GM23338 (cell line): Measurements from ENCODE around the gene MRM2. TPM values are rescaled to one million over a fixed set of nuclear protein-coding genes. Genes with fewer than 3 reads are reported as not detected.

Experiments
- ATAC-seq: fragments of 200-7000 bp; cut with Tn5 transposase; 3 replicates; pipeline ENCODE4 v1.9.1; 2020
- DNase-seq: peaks from one replicate; pipeline ENCODE4 v3.0.0-alpha.2; 2015; ENCODE audit warnings: low spot score
- H2AFZ ChIP-seq: fragments of 200-600 bp; sonication (generic); 2 replicates; pipeline ENCODE4 v1.8.0; 2016; ENCODE audit warnings: antibody characterized with exemption, mild to moderate bottlenecking, moderate library complexity
- H3F3A ChIP-seq: fragments of 200-600 bp; sonication (generic); replicated peaks from 2 replicates; pipeline ENCODE4 v1.8.0; 2017; ENCODE audit warnings: antibody characterized with exemption, mixed run types, low read depth
- H3K27ac ChIP-seq: fragments of 200-600 bp; sonication (generic); 2 replicates; pipeline ENCODE4 v1.6.1; 2016; ENCODE audit warnings: low read depth
- H3K27me3 ChIP-seq: fragments of 200-600 bp; sonication (generic); 2 replicates; pipeline ENCODE4 v1.8.0; 2016; ENCODE audit warnings: mild to moderate bottlenecking, mixed run types, moderate library complexity; ENCODE audit not compliant: insufficient read depth
- H3K36me3 ChIP-seq: fragments of 200-600 bp; sonication (generic); 2 replicates; pipeline ENCODE4 v1.8.0; 2016; ENCODE audit warnings: mild to moderate bottlenecking; ENCODE audit not compliant: insufficient read depth
- H3K4me1 ChIP-seq: fragments of 200-600 bp; sonication (generic); 2 replicates; pipeline ENCODE4 v1.8.0; 2016; ENCODE audit warnings: mild to moderate bottlenecking, moderate library complexity; ENCODE audit not compliant: insufficient read depth
- H3K4me2 ChIP-seq: fragments of 200-600 bp; sonication (generic); 2 replicates; pipeline ENCODE4 v1.7.1; 2017; ENCODE audit warnings: mixed run types
- H3K4me3 ChIP-seq: fragments of 200-600 bp; sonication (generic); 2 replicates; pipeline ENCODE4 v1.6.1; 2016; ENCODE audit warnings: mixed run types
- H3K79me2 ChIP-seq: fragments of 200-600 bp; sonication (generic); replicated peaks from 2 replicates; pipeline ENCODE4 v1.8.0; 2017; ENCODE audit warnings: mild to moderate bottlenecking; ENCODE audit not compliant: insufficient read depth
- H3K9me2 ChIP-seq: fragments of 200-600 bp; sonication (generic); 2 replicates; pipeline ENCODE4 v1.8.0; 2017; ENCODE audit not compliant: insufficient read depth
- H4K20me1 ChIP-seq: fragments of 200-600 bp; sonication (generic); replicated peaks from 2 replicates; pipeline ENCODE4 v1.8.0; 2017; ENCODE audit warnings: mild to moderate bottlenecking; ENCODE audit not compliant: insufficient read depth
- H3K27ac Mint-ChIP-seq: 2 replicates; pipeline ENCODE4 v1.8.0; 2020; ENCODE audit warnings: inconsistent platforms, mild to moderate bottlenecking, moderate library complexity, mixed read lengths
- H3K27me3 Mint-ChIP-seq: 3 replicates; pipeline ENCODE4 v1.8.0; 2022; ENCODE audit warnings: low read depth, mild to moderate bottlenecking, moderate library complexity, mixed read lengths, inconsistent platforms; ENCODE audit not compliant: insufficient read depth, poor library complexity
- H3K36me3 Mint-ChIP-seq: 3 replicates; pipeline ENCODE4 v1.8.0; 2021; ENCODE audit warnings: low read depth, mild to moderate bottlenecking, inconsistent platforms, moderate library complexity, mixed read lengths
- H3K4me1 Mint-ChIP-seq: 3 replicates; pipeline ENCODE4 v1.8.0; 2020; ENCODE audit warnings: mild to moderate bottlenecking, inconsistent platforms, mixed read lengths
- H3K4me3 Mint-ChIP-seq: 3 replicates; pipeline ENCODE4 v1.8.0; 2021; ENCODE audit warnings: moderate library complexity, mild to moderate bottlenecking, inconsistent platforms, mixed read lengths
- H3K9me3 Mint-ChIP-seq: 3 replicates; pipeline ENCODE4 v1.8.0; 2020; ENCODE audit warnings: moderate library complexity, mild to moderate bottlenecking, inconsistent platforms, mixed read lengths
- CREB1 ChIP-seq: fragments of 250-450 bp; sonication (Bioruptor Pico); IDR thresholded peaks from 2 replicates; pipeline ENCODE4 v1.5.0; 2020; ENCODE audit warnings: low read depth, mild to moderate bottlenecking, moderate library complexity
- CTCF ChIP-seq, 2 experiments: fragments of 200-600 bp in 1 of 2; sonication (generic) in 1 of 2; conservative IDR thresholded peaks; 2 replicates each; pipeline versions ENCODE4 v1.5.1 to v1.6.1; 2016 to 2017; ENCODE audit warnings: antibody characterized with exemption in 2 of 2, low read depth in 2 of 2, mild to moderate bottlenecking in 2 of 2, moderate library complexity in 1 of 2
- ETS1 ChIP-seq: IDR thresholded peaks from 2 replicates; pipeline ENCODE4 v1.6.1; 2016; ENCODE audit warnings: antibody characterized with exemption
- EZH2 ChIP-seq: fragments of 200-600 bp; sonication (generic); IDR thresholded peaks from one replicate; pipeline ENCODE4 v1.8.0; 2017; ENCODE audit warnings: antibody characterized with exemption, mild to moderate bottlenecking, low read depth; ENCODE audit not compliant: unreplicated experiment
- EZH2phosphoT487 ChIP-seq: fragments of 200-600 bp; sonication (generic); IDR thresholded peaks from one replicate; pipeline ENCODE4 v1.8.1; 2018; ENCODE audit warnings: antibody characterized with exemption; ENCODE audit not compliant: unreplicated experiment
- JUNB ChIP-seq: IDR thresholded peaks from one replicate; pipeline ENCODE4 v1.6.1; 2016; ENCODE audit warnings: antibody characterized with exemption; ENCODE audit not compliant: unreplicated experiment
- NANOG ChIP-seq: IDR thresholded peaks from 2 replicates; pipeline ENCODE4 v1.6.1; 2016; ENCODE audit warnings: antibody characterized with exemption, borderline replicate concordance
- POLR2AphosphoS5 ChIP-seq: IDR thresholded peaks from 2 replicates; pipeline ENCODE4 v1.6.1; 2016; ENCODE audit warnings: antibody characterized with exemption, low read depth
- STAT1 ChIP-seq: IDR thresholded peaks from one replicate; pipeline ENCODE4 v1.6.1; 2016; ENCODE audit warnings: antibody characterized with exemption; ENCODE audit not compliant: unreplicated experiment
- ZNF114 ChIP-seq: fragments of 250-450 bp; sonication (Bioruptor Pico); IDR thresholded peaks from 2 replicates; pipeline ENCODE4 v1.5.0; 2020; ENCODE audit warnings: mild to moderate bottlenecking, moderate library complexity
- ZNF331 ChIP-seq: fragments of 250-450 bp; sonication (Bioruptor Pico); IDR thresholded peaks from 2 replicates; pipeline ENCODE4 v1.5.0; 2020; ENCODE audit warnings: low read depth, mild to moderate bottlenecking, moderate library complexity
- polyA plus RNA-seq: library from polyadenylated mRNA; unstranded; fragments of >200 nt; fragmentation: Nextera tagmentation; extraction: Ambion mirVana; gene quantifications from 2 replicates; pipeline ENCODE4 v1.2.1, GENCODE V29; 2016
- total RNA-seq: library from RNA; depleted of rRNA; stranded (reverse); fragments of >200 nt; shearing (Covaris generic); gene quantifications from 2 replicates; pipeline ENCODE4 v1.2.3, GENCODE V29; 2014
- TF ChIP-seq, protein P1 (sequence below): IDR thresholded peaks from one replicate; pipeline ENCODE4 v1.6.1; 2018; ENCODE audit warnings: antibody characterized with exemption; ENCODE audit not compliant: unreplicated experiment
- TF ChIP-seq, protein P2 (sequence below): fragments of 250-450 bp; sonication (Bioruptor Pico); IDR thresholded peaks from 2 replicates; pipeline ENCODE4 v1.5.0; 2020; ENCODE audit warnings: mild to moderate bottlenecking, moderate library complexity

The MRM2 gene
- total and polyA plus RNA-seq, 2 experiments from 2014 or later, result 30.0 to 37.8 TPM

GRCh38 chr7:2245883-2246675 is 4.1 kb upstream of the MRM2 start:
- Histone ChIP-seq H3K36me3 (no peaks in the 10 kb centered on the region), H3K4me2 (no peak overlapping the region), H3K9me2 (no peaks in the 10 kb centered on the region), H2AFZ (no peak overlapping the region), H3K27me3 (no peaks in the 10 kb centered on the region), H3K4me1 (peaks cover 15% of the 10 kb centered on the region), H4K20me1 (no peaks in the 10 kb centered on the region; the same call in 1 of the 2 replicates), H3K79me2 (peaks cover 16% of the 10 kb centered on the region), H3F3A (no peaks in the 10 kb centered on the region), H3K27ac (no peak overlapping the region), H3K4me3 (no peak overlapping the region)
- H3K27me3 Mint-ChIP-seq, result peaks cover 16% of the 10 kb centered on the region
- no peak overlapping the region for H3K4me3 Mint-ChIP-seq
- ATAC-seq (no peak), DNase-seq (no peak)
- TF ChIP-seq, protein P1, sequence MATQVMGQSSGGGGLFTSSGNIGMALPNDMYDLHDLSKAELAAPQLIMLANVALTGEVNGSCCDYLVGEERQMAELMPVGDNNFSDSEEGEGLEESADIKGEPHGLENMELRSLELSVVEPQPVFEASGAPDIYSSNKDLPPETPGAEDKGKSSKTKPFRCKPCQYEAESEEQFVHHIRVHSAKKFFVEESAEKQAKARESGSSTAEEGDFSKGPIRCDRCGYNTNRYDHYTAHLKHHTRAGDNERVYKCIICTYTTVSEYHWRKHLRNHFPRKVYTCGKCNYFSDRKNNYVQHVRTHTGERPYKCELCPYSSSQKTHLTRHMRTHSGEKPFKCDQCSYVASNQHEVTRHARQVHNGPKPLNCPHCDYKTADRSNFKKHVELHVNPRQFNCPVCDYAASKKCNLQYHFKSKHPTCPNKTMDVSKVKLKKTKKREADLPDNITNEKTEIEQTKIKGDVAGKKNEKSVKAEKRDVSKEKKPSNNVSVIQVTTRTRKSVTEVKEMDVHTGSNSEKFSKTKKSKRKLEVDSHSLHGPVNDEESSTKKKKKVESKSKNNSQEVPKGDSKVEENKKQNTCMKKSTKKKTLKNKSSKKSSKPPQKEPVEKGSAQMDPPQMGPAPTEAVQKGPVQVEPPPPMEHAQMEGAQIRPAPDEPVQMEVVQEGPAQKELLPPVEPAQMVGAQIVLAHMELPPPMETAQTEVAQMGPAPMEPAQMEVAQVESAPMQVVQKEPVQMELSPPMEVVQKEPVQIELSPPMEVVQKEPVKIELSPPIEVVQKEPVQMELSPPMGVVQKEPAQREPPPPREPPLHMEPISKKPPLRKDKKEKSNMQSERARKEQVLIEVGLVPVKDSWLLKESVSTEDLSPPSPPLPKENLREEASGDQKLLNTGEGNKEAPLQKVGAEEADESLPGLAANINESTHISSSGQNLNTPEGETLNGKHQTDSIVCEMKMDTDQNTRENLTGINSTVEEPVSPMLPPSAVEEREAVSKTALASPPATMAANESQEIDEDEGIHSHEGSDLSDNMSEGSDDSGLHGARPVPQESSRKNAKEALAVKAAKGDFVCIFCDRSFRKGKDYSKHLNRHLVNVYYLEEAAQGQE, result no peak
- TF ChIP-seq EZH2, result no peak
- no peak for TF ChIP-seq CREB1 (CRISPR knock-in tag)
- TF ChIP-seq STAT1, result no peak
- TF ChIP-seq NANOG, result no peak
- TF ChIP-seq POLR2AphosphoS5, result no peak
- TF ChIP-seq CTCF (conservative IDR thresholded peaks at IDR 0.05; ENCODE audit: low read depth in 2 of 2), result no peak
- TF ChIP-seq ZNF114 (CRISPR knock-in tag), result no peak
- no peak for TF ChIP-seq EZH2phosphoT487
- TF ChIP-seq ETS1, result no peak
- no peak for TF ChIP-seq ZNF331
- TF ChIP-seq, protein P2, sequence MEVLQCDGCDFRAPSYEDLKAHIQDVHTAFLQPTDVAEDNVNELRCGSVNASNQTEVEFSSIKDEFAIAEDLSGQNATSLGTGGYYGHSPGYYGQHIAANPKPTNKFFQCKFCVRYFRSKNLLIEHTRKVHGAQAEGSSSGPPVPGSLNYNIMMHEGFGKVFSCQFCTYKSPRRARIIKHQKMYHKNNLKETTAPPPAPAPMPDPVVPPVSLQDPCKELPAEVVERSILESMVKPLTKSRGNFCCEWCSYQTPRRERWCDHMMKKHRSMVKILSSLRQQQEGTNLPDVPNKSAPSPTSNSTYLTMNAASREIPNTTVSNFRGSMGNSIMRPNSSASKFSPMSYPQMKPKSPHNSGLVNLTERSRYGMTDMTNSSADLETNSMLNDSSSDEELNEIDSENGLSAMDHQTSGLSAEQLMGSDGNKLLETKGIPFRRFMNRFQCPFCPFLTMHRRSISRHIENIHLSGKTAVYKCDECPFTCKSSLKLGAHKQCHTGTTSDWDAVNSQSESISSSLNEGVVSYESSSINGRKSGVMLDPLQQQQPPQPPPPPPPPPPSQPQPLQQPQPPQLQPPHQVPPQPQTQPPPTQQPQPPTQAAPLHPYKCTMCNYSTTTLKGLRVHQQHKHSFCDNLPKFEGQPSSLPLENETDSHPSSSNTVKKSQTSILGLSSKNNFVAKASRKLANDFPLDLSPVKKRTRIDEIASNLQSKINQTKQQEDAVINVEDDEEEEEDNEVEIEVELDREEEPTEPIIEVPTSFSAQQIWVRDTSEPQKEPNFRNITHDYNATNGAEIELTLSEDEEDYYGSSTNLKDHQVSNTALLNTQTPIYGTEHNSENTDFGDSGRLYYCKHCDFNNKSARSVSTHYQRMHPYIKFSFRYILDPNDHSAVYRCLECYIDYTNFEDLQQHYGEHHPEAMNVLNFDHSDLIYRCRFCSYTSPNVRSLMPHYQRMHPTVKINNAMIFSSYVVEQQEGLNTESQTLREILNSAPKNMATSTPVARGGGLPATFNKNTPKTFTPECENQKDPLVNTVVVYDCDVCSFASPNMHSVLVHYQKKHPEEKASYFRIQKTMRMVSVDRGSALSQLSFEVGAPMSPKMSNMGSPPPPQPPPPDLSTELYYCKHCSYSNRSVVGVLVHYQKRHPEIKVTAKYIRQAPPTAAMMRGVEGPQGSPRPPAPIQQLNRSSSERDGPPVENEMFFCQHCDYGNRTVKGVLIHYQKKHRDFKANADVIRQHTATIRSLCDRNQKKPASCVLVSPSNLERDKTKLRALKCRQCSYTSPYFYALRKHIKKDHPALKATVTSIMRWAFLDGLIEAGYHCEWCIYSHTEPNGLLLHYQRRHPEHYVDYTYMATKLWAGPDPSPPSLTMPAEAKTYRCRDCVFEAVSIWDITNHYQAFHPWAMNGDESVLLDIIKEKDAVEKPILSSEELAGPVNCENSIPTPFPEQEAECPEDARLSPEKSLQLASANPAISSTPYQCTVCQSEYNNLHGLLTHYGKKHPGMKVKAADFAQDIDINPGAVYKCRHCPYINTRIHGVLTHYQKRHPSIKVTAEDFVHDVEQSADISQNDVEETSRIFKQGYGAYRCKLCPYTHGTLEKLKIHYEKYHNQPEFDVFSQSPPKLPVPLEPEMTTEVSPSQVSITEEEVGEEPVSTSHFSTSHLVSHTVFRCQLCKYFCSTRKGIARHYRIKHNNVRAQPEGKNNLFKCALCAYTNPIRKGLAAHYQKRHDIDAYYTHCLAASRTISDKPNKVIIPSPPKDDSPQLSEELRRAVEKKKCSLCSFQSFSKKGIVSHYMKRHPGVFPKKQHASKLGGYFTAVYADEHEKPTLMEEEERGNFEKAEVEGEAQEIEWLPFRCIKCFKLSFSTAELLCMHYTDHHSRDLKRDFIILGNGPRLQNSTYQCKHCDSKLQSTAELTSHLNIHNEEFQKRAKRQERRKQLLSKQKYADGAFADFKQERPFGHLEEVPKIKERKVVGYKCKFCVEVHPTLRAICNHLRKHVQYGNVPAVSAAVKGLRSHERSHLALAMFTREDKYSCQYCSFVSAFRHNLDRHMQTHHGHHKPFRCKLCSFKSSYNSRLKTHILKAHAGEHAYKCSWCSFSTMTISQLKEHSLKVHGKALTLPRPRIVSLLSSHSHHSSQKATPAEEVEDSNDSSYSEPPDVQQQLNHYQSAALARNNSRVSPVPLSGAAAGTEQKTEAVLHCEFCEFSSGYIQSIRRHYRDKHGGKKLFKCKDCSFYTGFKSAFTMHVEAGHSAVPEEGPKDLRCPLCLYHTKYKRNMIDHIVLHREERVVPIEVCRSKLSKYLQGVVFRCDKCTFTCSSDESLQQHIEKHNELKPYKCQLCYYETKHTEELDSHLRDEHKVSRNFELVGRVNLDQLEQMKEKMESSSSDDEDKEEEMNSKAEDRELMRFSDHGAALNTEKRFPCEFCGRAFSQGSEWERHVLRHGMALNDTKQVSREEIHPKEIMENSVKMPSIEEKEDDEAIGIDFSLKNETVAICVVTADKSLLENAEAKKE (CRISPR knock-in tag), result no peak
- no peak for TF ChIP-seq JUNB
- peaks cover 9% of the 10 kb centered on the region for H3K4me1 Mint-ChIP-seq
- no peaks in the 10 kb centered on the region for H3K9me3 Mint-ChIP-seq
- peak overlapping the region; percentile 66; the same call in 1 of the 2 replicates for H3K27ac Mint-ChIP-seq
- peaks cover 17% of the 10 kb centered on the region for H3K36me3 Mint-ChIP-seq
